Mammary epithelial cell (primary cell): Measurements from ENCODE around the gene UBL4B.

Source experiments
- CTCF ChIP-seq, 2 donors: IDR thresholded peaks in 1 of 2; conservative IDR thresholded peaks in 1 of 2; 2 replicates each; pipeline ENCODE4 v1.5.1; 2011 to 2012; ENCODE audit warnings: inconsistent platforms in 2 of 2, low read length in 2 of 2, mild to moderate bottlenecking in 2 of 2, control low read depth in 1 of 2, low read depth in 1 of 2; ENCODE audit not compliant: insufficient read depth in 1 of 2; ENCODE audit errors: extremely low read depth in 1 of 2
- EZH2 ChIP-seq: IDR thresholded peaks from 2 replicates; pipeline ENCODE4 v1.6.1; 2012; ENCODE audit warnings: low read length, inconsistent platforms, borderline replicate concordance

DNA sequence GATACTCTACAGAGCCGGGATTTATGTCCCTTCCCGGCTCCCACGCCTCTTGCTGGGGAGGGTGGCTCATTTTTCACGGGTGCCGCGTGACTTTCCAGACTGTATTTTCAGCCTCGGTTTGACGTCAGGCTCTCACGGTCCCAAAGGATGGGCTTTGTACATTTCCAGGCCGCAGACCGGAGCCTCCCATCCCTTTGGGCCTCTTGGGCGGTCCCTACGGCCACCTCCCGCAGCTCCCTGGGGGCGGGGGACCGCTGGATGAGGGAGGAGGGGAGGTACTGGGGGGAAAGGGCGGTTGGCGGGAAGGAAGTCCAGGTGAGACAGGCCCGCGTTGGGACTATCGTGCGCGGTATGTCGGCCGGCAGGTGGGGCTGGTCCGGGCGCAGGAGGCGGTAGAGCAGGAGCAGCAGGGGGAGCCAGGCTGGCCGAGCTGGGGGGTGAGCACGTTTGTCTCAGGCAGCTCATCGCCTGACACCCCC lies 17.9 kb downstream of the UBL4B start:
- TF ChIP-seq CTCF (conservative IDR thresholded peaks at IDR 0.05 in 1 of 2, IDR thresholded peaks at IDR 0.05 in 1 of 2; ENCODE audit: extremely low read depth in 1 of 2, insufficient read depth in 1 of 2, low read depth in 1 of 2, low read length in 2 of 2), result peak in 1 of 2 donors; percentile 47
- TF ChIP-seq EZH2, result peak; percentile 26
